Measurements from ENCODE around the gene ENPP1. TPM values are rescaled to one million over a fixed set of nuclear protein-coding genes. Genes with fewer than 3 reads are reported as not detected.

The ENPP1 gene
- total and polyA plus RNA-seq, 2 donors (not counting 1 experiment from before 2014, with no cell fraction given), result 0.13 to 0.42 TPM

- H3K27ac Mint-ChIP-seq, result no peak overlapping the region
- no peaks in the 10 kb centered on the region for H3K79me2 ChIP-seq (ENCODE audit: control insufficient read depth, insufficient read depth, low read length)
- intact Hi-C loops (cut with micrococcal nuclease), result no loop called here
- no peak overlapping the region for H3K27ac ChIP-seq (ENCODE audit: low read length in 2 of 2)
- no peaks in the 10 kb centered on the region for H3K27me3 ChIP-seq (replicated peaks in 1 of 4; ENCODE audit: control extremely low read depth in 1 of 4, control insufficient read depth in 3 of 4, insufficient read depth in 4 of 4, low read length in 3 of 4)
- ATAC-seq (ENCODE audit: low read depth), result no peak
- no peaks in the 10 kb centered on the region for H3K4me1 Mint-ChIP-seq
- H3K4me3 Mint-ChIP-seq, result no peak overlapping the region
- H3K27me3 Mint-ChIP-seq, result peaks cover 14% of the 10 kb centered on the region
- TF ChIP-seq EZH2 (IDR thresholded peaks at IDR 0.05; ENCODE audit: borderline replicate concordance, insufficient read depth, low read depth, low read length, poor library complexity, severe bottlenecking) (no peak), CTCF (IDR thresholded peaks at IDR 0.05) (no peak)
- no CpG with 5 or more reads among the region's 1 CpG for WGBS (ENCODE audit: insufficient coverage)
- H4K20me1 ChIP-seq (ENCODE audit: control insufficient read depth, insufficient read depth, low read length, poor library complexity, severe bottlenecking), result no peaks in the 10 kb centered on the region
- no peaks in the 10 kb centered on the region for H3K9me3 Mint-ChIP-seq (ENCODE audit: insufficient read depth)
- POLR2A ChIA-PET, result no interaction called here
- no peaks in the 10 kb centered on the region for H3K9me3 ChIP-seq (ENCODE audit: control extremely low read depth in 1 of 3, control insufficient read depth in 2 of 3, insufficient read depth in 1 of 3, low read length in 2 of 3)
- DNase-seq, result no peak
- H2AFZ ChIP-seq (ENCODE audit: insufficient read depth, low read depth, low read length, poor library complexity, severe bottlenecking), result no peak overlapping the region
- CTCF ChIA-PET, result no interaction called here
- H3K4me2 ChIP-seq (replicated peaks; ENCODE audit: low read depth, low read length, poor library complexity, severe bottlenecking), result no peak overlapping the region
- H3K4me3 ChIP-seq (ENCODE audit: control extremely low read depth in 1 of 5, extremely low read depth in 1 of 5, insufficient read depth in 1 of 5, low read depth in 2 of 5, low read length in 4 of 5), result no peak overlapping the region
- no peak overlapping the region for H3K9ac ChIP-seq (ENCODE audit: low read length)
- H3K4me1 ChIP-seq (ENCODE audit: control insufficient read depth in 2 of 2, insufficient read depth in 2 of 2, low read length in 2 of 2), result no peaks in the 10 kb centered on the region
- no peaks in the 10 kb centered on the region for H3K36me3 ChIP-seq (replicated peaks in 1 of 2; ENCODE audit: control extremely low read depth in 1 of 2, control insufficient read depth in 1 of 2, extremely low read depth in 1 of 2, insufficient read depth in 2 of 2, low read length in 1 of 2)
Observed at GRCh38 chr6:131831886-131832285, 24.1 kb downstream of the ENPP1 start.

- Histone ChIP-seq H3K4me3 (ENCODE audit: control extremely low read depth in 1 of 5, extremely low read depth in 1 of 5, insufficient read depth in 1 of 5, low read depth in 2 of 5, low read length in 4 of 5) (no peak overlapping the region), H4K20me1 (ENCODE audit: control insufficient read depth, insufficient read depth, low read length, poor library complexity, severe bottlenecking) (no peaks in the 10 kb centered on the region), H3K9me3 (ENCODE audit: control extremely low read depth in 1 of 3, control insufficient read depth in 2 of 3, insufficient read depth in 1 of 3, low read length in 2 of 3) (no peaks in the 10 kb centered on the region), H3K4me1 (ENCODE audit: control insufficient read depth in 2 of 2, insufficient read depth in 2 of 2, low read length in 2 of 2) (no peaks in the 10 kb centered on the region), H3K9ac (ENCODE audit: low read length) (no peak overlapping the region), H3K36me3 (replicated peaks in 1 of 2; ENCODE audit: control extremely low read depth in 1 of 2, control insufficient read depth in 1 of 2, extremely low read depth in 1 of 2, insufficient read depth in 2 of 2, low read length in 1 of 2) (no peaks in the 10 kb centered on the region), H2AFZ (ENCODE audit: insufficient read depth, low read depth, low read length, poor library complexity, severe bottlenecking) (no peak overlapping the region), H3K27ac (ENCODE audit: low read length in 2 of 2) (no peak overlapping the region), H3K27me3 (replicated peaks in 1 of 4; ENCODE audit: control extremely low read depth in 1 of 4, control insufficient read depth in 3 of 4, insufficient read depth in 4 of 4, low read length in 3 of 4) (no peaks in the 10 kb centered on the region), H3K4me2 (replicated peaks; ENCODE audit: low read depth, low read length, poor library complexity, severe bottlenecking) (no peak overlapping the region), H3K79me2 (ENCODE audit: control insufficient read depth, insufficient read depth, low read length) (no peaks in the 10 kb centered on the region)
- DNase-seq (no peak), ATAC-seq (ENCODE audit: low read depth) (no peak)
- H3K27me3 Mint-ChIP-seq, result peaks cover 14% of the 10 kb centered on the region
- H3K9me3 Mint-ChIP-seq (ENCODE audit: insufficient read depth), result no peaks in the 10 kb centered on the region
- POLR2A ChIA-PET, result no interaction called here
- no peak overlapping the region for H3K27ac Mint-ChIP-seq
- intact Hi-C loops (cut with micrococcal nuclease), result no loop called here
- no peak overlapping the region for H3K4me3 Mint-ChIP-seq
- no peaks in the 10 kb centered on the region for H3K4me1 Mint-ChIP-seq
- no CpG with 5 or more reads among the region's 1 CpG for WGBS (ENCODE audit: insufficient coverage)
- TF ChIP-seq EZH2 (IDR thresholded peaks at IDR 0.05; ENCODE audit: borderline replicate concordance, insufficient read depth, low read depth, low read length, poor library complexity, severe bottlenecking) (no peak), CTCF (IDR thresholded peaks at IDR 0.05) (no peak)
- CTCF ChIA-PET, result no interaction called here
Observed at GRCh38 chr6:131832363-131832762, 24.5 kb downstream of the ENPP1 start.
